ENCODE results near the gene CRYBA4. TPM values are rescaled to one million over a fixed set of nuclear protein-coding genes. Genes with fewer than 3 reads are reported as not detected.

The CRYBA4 gene
- total RNA-seq, 2 experiments from 2014 or later = not detected

GRCh38 chr22:26614322-26614721, 7.4 kb upstream of the CRYBA4 start:
- peaks cover 44% of the 10 kb centered on the region for H3K4me1 Mint-ChIP-seq (ENCODE audit: low read depth)
- no peaks in the 10 kb centered on the region for H3K36me3 Mint-ChIP-seq (ENCODE audit: low read depth)
- ChIA-PET POLR2A (no interaction called here), CTCF (no interaction called here)
- no peak overlapping the region for H3K27ac Mint-ChIP-seq
- ATAC-seq (no peak), DNase-seq (no peak)
- no peak overlapping the region for H3K4me3 Mint-ChIP-seq
- H3K9me3 Mint-ChIP-seq (ENCODE audit: insufficient read depth) = no peaks in the 10 kb centered on the region
- H3K27me3 Mint-ChIP-seq (ENCODE audit: low read depth) = peaks cover 16% of the 10 kb centered on the region

- Mint-ChIP-seq H3K4me1 (ENCODE audit: low read depth) (peaks cover 36% of the 10 kb centered on the region), H3K27me3 (ENCODE audit: low read depth) (peaks cover 13% of the 10 kb centered on the region), H3K9me3 (ENCODE audit: insufficient read depth) (no peaks in the 10 kb centered on the region), H3K4me3 (no peak overlapping the region), H3K36me3 (ENCODE audit: low read depth) (no peaks in the 10 kb centered on the region), H3K27ac (no peak overlapping the region)
- ChIA-PET CTCF (no interaction called here), POLR2A (no interaction called here)
- no peak for DNase-seq
- no peak for ATAC-seq
Observed at GRCh38 chr22:26615149-26615548, 6.6 kb upstream of the CRYBA4 start.

- H3K27ac Mint-ChIP-seq = no peak overlapping the region
- no peaks in the 10 kb centered on the region for H3K9me3 Mint-ChIP-seq (ENCODE audit: insufficient read depth)
Observed at GRCh38 chr22:26615830-26616435, 5.8 kb upstream of the CRYBA4 start.

GRCh38 chr22:26616650-26617049, 5.1 kb upstream of the CRYBA4 start:
- CTCF ChIA-PET = interaction anchor here (1.2 kb wide), 1 partner anchor 27 kb away, joined by 4 read pairs; no protein-coding TSS in a partner anchor

More at GRCh38 chr22:26615830-26616435, 5.8 kb upstream of the CRYBA4 start:
- Mint-ChIP-seq H3K4me1 (ENCODE audit: low read depth) (peaks cover 28% of the 10 kb centered on the region), H3K27me3 (ENCODE audit: low read depth) (peaks cover 13% of the 10 kb centered on the region), H3K36me3 (ENCODE audit: low read depth) (no peaks in the 10 kb centered on the region), H3K4me3 (no peak overlapping the region)
- ATAC-seq (no peak), DNase-seq (no peak)
- ChIA-PET CTCF (interaction anchor here (0.6 to 1.2 kb wide), 2 partner anchors 28 to 1274 kb away, joined by 4 to 6 read pairs; no protein-coding TSS in a partner anchor), POLR2A (no interaction called here)

GRCh38 chr22:26617271-26618199, 4.2 kb upstream of the CRYBA4 start, which contains the start of gene CRYBB1:
TSS of gene CRYBB1 (minus strand) at chr22:26618027. CDS start at chr22:26616319, 1,708 bp downstream.
- CTCF ChIA-PET = interaction anchor here (1.2 kb wide), 1 partner anchor 26 kb away, joined by 4 read pairs; no protein-coding TSS in a partner anchor
- POLR2A ChIA-PET = no interaction called here
- ATAC-seq (no peak), DNase-seq (no peak)
- peaks cover 13% of the 10 kb centered on the region for H3K27me3 Mint-ChIP-seq (ENCODE audit: low read depth)
- peak within 1 kb of the TSS; percentile 66 for H3K27ac Mint-ChIP-seq
- H3K4me3 Mint-ChIP-seq = no peak within 1 kb of the TSS
- peaks cover 25% of the 10 kb centered on the region for H3K4me1 Mint-ChIP-seq (ENCODE audit: low read depth)
- H3K36me3 Mint-ChIP-seq (ENCODE audit: low read depth) = no peaks in the 10 kb centered on the region
- H3K9me3 Mint-ChIP-seq (ENCODE audit: insufficient read depth) = no peaks in the 10 kb centered on the region

More at GRCh38 chr22:26616650-26617049, 5.1 kb upstream of the CRYBA4 start:
- no peak overlapping the region for H3K27ac Mint-ChIP-seq
- no peaks in the 10 kb centered on the region for H3K36me3 Mint-ChIP-seq (ENCODE audit: low read depth)
- ATAC-seq = no peak
- H3K9me3 Mint-ChIP-seq (ENCODE audit: insufficient read depth) = no peaks in the 10 kb centered on the region
- H3K4me1 Mint-ChIP-seq (ENCODE audit: low read depth) = peaks cover 25% of the 10 kb centered on the region
- DNase-seq = no peak
- no peak overlapping the region for H3K4me3 Mint-ChIP-seq
- POLR2A ChIA-PET = no interaction called here
- H3K27me3 Mint-ChIP-seq (ENCODE audit: low read depth) = peaks cover 13% of the 10 kb centered on the region

- no peak overlapping the region for H3K27ac Mint-ChIP-seq
- H3K4me1 Mint-ChIP-seq (ENCODE audit: low read depth) = peaks cover 25% of the 10 kb centered on the region
- DNase-seq (no peak), ATAC-seq (no peak)
- ChIA-PET CTCF (no interaction called here), POLR2A (no interaction called here)
- no peaks in the 10 kb centered on the region for H3K36me3 Mint-ChIP-seq (ENCODE audit: low read depth)
- no peak overlapping the region for H3K4me3 Mint-ChIP-seq
- no peaks in the 10 kb centered on the region for H3K9me3 Mint-ChIP-seq (ENCODE audit: insufficient read depth)
- H3K27me3 Mint-ChIP-seq (ENCODE audit: low read depth) = peaks cover 6% of the 10 kb centered on the region
Observed at GRCh38 chr22:26618455-26618854, 3.3 kb upstream of the CRYBA4 start.

GRCh38 chr22:26619510-26619909, 2.3 kb upstream of the CRYBA4 start:
- Mint-ChIP-seq H3K27me3 (ENCODE audit: low read depth) (no peaks in the 10 kb centered on the region), H3K36me3 (ENCODE audit: low read depth) (no peaks in the 10 kb centered on the region), H3K27ac (no peak overlapping the region), H3K4me1 (ENCODE audit: low read depth) (peaks cover 25% of the 10 kb centered on the region), H3K4me3 (no peak overlapping the region), H3K9me3 (ENCODE audit: insufficient read depth) (no peaks in the 10 kb centered on the region)
- ATAC-seq (no peak), DNase-seq (no peak)
- POLR2A ChIA-PET = no interaction called here
- CTCF ChIA-PET = no interaction called here

GRCh38 chr22:26620197-26620596, 1.6 kb upstream of the CRYBA4 start:
- ChIA-PET POLR2A (interaction anchor here (1.2 kb wide), 1 partner anchor 31 kb away, joined by 3 read pairs; no protein-coding TSS in a partner anchor), CTCF (no interaction called here)
- ATAC-seq (no peak), DNase-seq (no peak)
- Mint-ChIP-seq H3K27me3 (ENCODE audit: low read depth) (no peaks in the 10 kb centered on the region), H3K9me3 (ENCODE audit: insufficient read depth) (no peaks in the 10 kb centered on the region), H3K27ac (no peak overlapping the region), H3K4me1 (ENCODE audit: low read depth) (peaks cover 23% of the 10 kb centered on the region), H3K4me3 (no peak overlapping the region), H3K36me3 (ENCODE audit: low read depth) (no peaks in the 10 kb centered on the region)

- peaks cover 20% of the 10 kb centered on the region for H3K4me1 Mint-ChIP-seq (ENCODE audit: low read depth)
- CTCF ChIA-PET = interaction anchor here (0.9 kb wide), 2 partner anchors 120 to 122 kb away, joined by 3 to 4 read pairs; no protein-coding TSS in a partner anchor
- no peak overlapping the region for H3K27ac Mint-ChIP-seq
- H3K4me3 Mint-ChIP-seq = no peak overlapping the region
- H3K9me3 Mint-ChIP-seq (ENCODE audit: insufficient read depth) = no peaks in the 10 kb centered on the region
- no peak for DNase-seq
- POLR2A ChIA-PET = interaction anchor here (0.6 kb wide), 1 partner anchor 914 kb away, joined by 3 read pairs; no protein-coding TSS in a partner anchor
- no peaks in the 10 kb centered on the region for H3K27me3 Mint-ChIP-seq (ENCODE audit: low read depth)
- peaks cover 2% of the 10 kb centered on the region for H3K36me3 Mint-ChIP-seq (ENCODE audit: low read depth)
- no peak for ATAC-seq
Observed at GRCh38 chr22:26623984-26624383, 2.2 kb downstream of the CRYBA4 start.

GRCh38 chr22:26624803-26625202, 3.0 kb downstream of the CRYBA4 start:
- CTCF ChIA-PET = interaction anchor here (0.9 kb wide), 1 partner anchor 121 kb away, joined by 4 read pairs; no protein-coding TSS in a partner anchor
- no peaks in the 10 kb centered on the region for H3K27me3 Mint-ChIP-seq (ENCODE audit: low read depth)
- H3K4me1 Mint-ChIP-seq (ENCODE audit: low read depth) = peaks cover 20% of the 10 kb centered on the region
- H3K27ac Mint-ChIP-seq = no peak overlapping the region
- DNase-seq (no peak), ATAC-seq (no peak)
- H3K36me3 Mint-ChIP-seq (ENCODE audit: low read depth) = peaks cover 2% of the 10 kb centered on the region
- H3K4me3 Mint-ChIP-seq = no peak overlapping the region
- POLR2A ChIA-PET = interaction anchor here (0.6 kb wide), 2 partner anchors 34 to 914 kb away, joined by 3 read pairs; no protein-coding TSS in a partner anchor
- no peaks in the 10 kb centered on the region for H3K9me3 Mint-ChIP-seq (ENCODE audit: insufficient read depth)

GRCh38 chr22:26629988-26630761, 8.4 kb downstream of the CRYBA4 start:
- DNase-seq (no peak), ATAC-seq (no peak)
- Mint-ChIP-seq H3K9me3 (ENCODE audit: insufficient read depth) (peaks cover 8% of the 10 kb centered on the region), H3K4me3 (no peak overlapping the region), H3K36me3 (ENCODE audit: low read depth) (peaks cover 2% of the 10 kb centered on the region), H3K4me1 (ENCODE audit: low read depth) (peaks cover 27% of the 10 kb centered on the region), H3K27me3 (ENCODE audit: low read depth) (no peaks in the 10 kb centered on the region), H3K27ac (no peak overlapping the region)
- CTCF ChIA-PET = interaction anchor here (1.4 kb wide), 1 partner anchor 13 kb away, joined by 3 read pairs; no protein-coding TSS in a partner anchor
- POLR2A ChIA-PET = no interaction called here
